Gastroesophageal sphincter (tissue), 3 donors: ENCODE results near the gene C1R.

Experiments
- CTCF ChIP-seq, 4 experiments: fragments of 200-600 bp in 2 of 4; fragments of 450-650 bp in 2 of 4; sonication (generic) in 1 of 4; IDR thresholded peaks; one replicate each; pipeline ENCODE4 v1.5.1; 2017 to 2019; ENCODE audit warnings: antibody characterized with exemption in 4 of 4, mild to moderate bottlenecking in 2 of 4, moderate library complexity in 2 of 4
- EP300 ChIP-seq: sonication (generic); formaldehyde crosslinking; IDR thresholded peaks from one replicate; pipeline ENCODE4 v1.6.1; 2017; ENCODE audit warnings: antibody characterized with exemption, mild to moderate bottlenecking
- POLR2A ChIP-seq, 2 donors: fragments of 450-650 bp; IDR thresholded peaks; one replicate each; pipeline ENCODE4 v1.6.1; 2017; ENCODE audit warnings: antibody characterized with exemption in 2 of 2, mild to moderate bottlenecking in 2 of 2, moderate library complexity in 1 of 2
- POLR2AphosphoS5 ChIP-seq: sonication (generic); formaldehyde crosslinking; IDR thresholded peaks from one replicate; pipeline ENCODE4 v1.6.1; 2017; ENCODE audit warnings: antibody characterized with exemption

- TF ChIP-seq EP300 (no peak), POLR2A (IDR thresholded peaks at IDR 0.05) (no peak), CTCF (IDR thresholded peaks at IDR 0.05) (no peak), POLR2AphosphoS5 (no peak)
These were observed 23.3 kb downstream of the C1R start for GRCh38 chr12:7068994-7069346.
